RWPE2 (cell line): Measurements from ENCODE around the gene CACNA1B.

Experiments
- ATAC-seq: fragments of 200-7000 bp; cut with Tn5 transposase; 3 replicates; pipeline ENCODE4 v1.9.1; 2021; ENCODE audit warnings: low read depth
- DNase-seq: peaks from one replicate; pipeline ENCODE4 v3.0.0-alpha.2; 2020; ENCODE audit warnings: low spot score
- H3K27ac ChIP-seq: fragments of 450-650 bp; 2 replicates; pipeline ENCODE4 v1.5.1; 2017; ENCODE audit warnings: mild to moderate bottlenecking; ENCODE audit not compliant: poor library complexity, severe bottlenecking
- H3K27me3 ChIP-seq: fragments of 250-450 bp; sonication (Bioruptor Pico); 2 replicates; pipeline ENCODE4 v1.5.1; 2021; ENCODE audit warnings: mild to moderate bottlenecking, moderate library complexity; ENCODE audit not compliant: insufficient read depth, poor library complexity, severe bottlenecking
- H3K36me3 ChIP-seq: fragments of 250-450 bp; sonication (Bioruptor Pico); 2 replicates; pipeline ENCODE4 v1.5.1; 2020; ENCODE audit warnings: low read depth, mild to moderate bottlenecking, moderate library complexity
- H3K4me1 ChIP-seq: fragments of 250-450 bp; sonication (Bioruptor Pico); 2 replicates; pipeline ENCODE4 v1.5.1; 2021; ENCODE audit warnings: mild to moderate bottlenecking, moderate library complexity; ENCODE audit not compliant: insufficient read depth, poor library complexity, severe bottlenecking
- H3K4me3 ChIP-seq: fragments of 250-450 bp; sonication (Bioruptor Pico); 2 replicates; pipeline ENCODE4 v1.5.1; 2021; ENCODE audit warnings: mild to moderate bottlenecking, moderate library complexity; ENCODE audit not compliant: severe bottlenecking
- H3K9me3 ChIP-seq: fragments of 250-450 bp; sonication (Bioruptor Pico); 2 replicates; pipeline ENCODE4 v1.5.1; 2021; ENCODE audit warnings: mild to moderate bottlenecking, moderate library complexity; ENCODE audit not compliant: severe bottlenecking
- CTCF ChIP-seq: fragments of 450-650 bp; IDR thresholded peaks from one replicate; pipeline ENCODE4 v1.5.1; 2017; ENCODE audit warnings: mild to moderate bottlenecking, moderate library complexity; ENCODE audit not compliant: poor library complexity, severe bottlenecking

The CACNA1B gene

DNA sequence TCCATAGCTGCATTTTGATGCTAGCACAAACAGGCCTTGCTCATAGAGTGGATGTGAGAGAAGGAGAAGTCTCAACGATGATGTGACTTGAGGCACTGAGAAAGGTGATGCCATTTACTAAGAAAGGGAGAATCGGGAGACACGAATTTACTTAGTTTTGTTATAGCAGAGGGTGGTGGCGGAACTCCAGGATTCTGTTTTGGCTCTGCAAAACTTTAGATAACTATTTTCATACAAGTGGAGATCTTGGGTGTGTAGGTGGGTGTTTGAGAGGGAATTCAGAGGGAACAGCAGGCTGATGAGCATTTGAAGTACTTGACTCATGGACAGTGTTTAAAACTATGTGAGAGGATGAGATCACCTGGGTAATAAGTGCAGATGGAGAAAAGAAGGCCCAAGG, 43.2 kb downstream of the CACNA1B start:
- Histone ChIP-seq H3K36me3 (no peaks in the 10 kb centered on the region), H3K9me3 (no peaks in the 10 kb centered on the region), H3K27me3 (peaks cover 4% of the 10 kb centered on the region), H3K4me1 (no peaks in the 10 kb centered on the region), H3K27ac (no peak overlapping the region), H3K4me3 (no peak overlapping the region)
- TF ChIP-seq CTCF: no peak
- ATAC-seq: no peak
- no peak for DNase-seq

GRCh38 chr9:137924169-137924568, 46.6 kb downstream of the CACNA1B start:
- ATAC-seq (no peak), DNase-seq (no peak)
- H3K4me1 ChIP-seq: no peaks in the 10 kb centered on the region
- H3K36me3 ChIP-seq: no peaks in the 10 kb centered on the region
- no peaks in the 10 kb centered on the region for H3K9me3 ChIP-seq
- TF ChIP-seq CTCF: no peak
- peaks cover 8% of the 10 kb centered on the region for H3K27me3 ChIP-seq
- H3K4me3 ChIP-seq: no peak overlapping the region
- no peak overlapping the region for H3K27ac ChIP-seq

DNA sequence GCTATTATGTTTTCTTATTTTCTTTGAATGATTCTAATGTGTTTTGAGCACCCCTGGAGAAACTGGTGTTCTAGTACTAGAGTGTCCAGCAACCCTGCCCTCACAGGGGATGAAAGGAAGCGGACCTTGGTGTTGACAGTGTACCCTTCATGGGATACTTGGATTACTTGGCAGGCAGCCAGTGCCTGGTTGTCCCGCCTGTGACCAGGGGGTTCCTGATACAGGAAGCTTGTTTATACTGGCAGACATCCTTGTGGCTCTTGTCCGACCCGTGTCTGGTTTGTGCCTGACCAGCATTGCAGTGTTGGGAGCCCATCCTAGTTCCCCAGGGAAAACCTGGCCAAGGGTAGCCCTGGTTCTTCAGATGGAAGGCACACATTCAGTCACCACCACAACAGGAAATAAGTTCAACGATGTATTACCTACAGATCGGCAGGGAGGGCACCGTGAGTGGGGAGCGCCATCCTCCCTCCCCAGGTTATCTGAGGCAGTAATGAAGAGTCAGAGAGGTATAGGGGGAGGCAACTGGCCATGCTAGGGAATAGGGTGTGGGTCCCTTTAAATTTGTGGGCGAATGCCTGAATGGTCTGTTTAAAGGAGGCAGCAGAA, 47.3 kb downstream of the CACNA1B start:
- peaks cover 8% of the 10 kb centered on the region for H3K27me3 ChIP-seq

DNA sequence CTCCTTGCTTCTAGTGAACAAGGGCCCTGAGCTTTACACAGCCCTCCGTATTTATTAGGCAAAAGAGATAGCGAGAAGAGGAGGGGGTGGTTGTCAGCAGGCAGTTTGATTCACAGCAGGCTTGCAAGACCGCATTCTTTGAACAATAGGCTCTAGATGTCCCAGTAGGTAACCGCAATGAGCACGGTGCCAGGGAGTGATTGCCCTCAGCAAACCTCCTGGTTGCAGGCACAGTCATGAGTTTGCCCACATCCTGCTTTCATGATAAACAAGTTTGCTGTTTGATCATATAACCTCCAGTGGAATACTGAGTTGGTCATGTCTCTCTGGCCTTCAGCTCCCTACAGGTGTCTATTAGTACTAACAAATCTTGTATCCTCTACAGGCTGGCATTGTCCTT, 66.1 kb downstream of the CACNA1B start:
- H3K4me1 ChIP-seq: no peaks in the 10 kb centered on the region
- DNase-seq (no peak), ATAC-seq (no peak)
- H3K27ac ChIP-seq: no peak overlapping the region
- H3K36me3 ChIP-seq: no peaks in the 10 kb centered on the region
- H3K4me3 ChIP-seq: no peak overlapping the region
- H3K9me3 ChIP-seq: peaks cover 22% of the 10 kb centered on the region
- TF ChIP-seq CTCF: no peak
- H3K27me3 ChIP-seq: no peaks in the 10 kb centered on the region

More for the DNA sequence above, 47.3 kb downstream of the CACNA1B start:
- Histone ChIP-seq H3K4me1 (no peaks in the 10 kb centered on the region), H3K36me3 (no peaks in the 10 kb centered on the region), H3K9me3 (no peaks in the 10 kb centered on the region), H3K27ac (no peak overlapping the region), H3K4me3 (no peak overlapping the region)
- ATAC-seq (no peak), DNase-seq (no peak)
- no peak for TF ChIP-seq CTCF

GRCh38 chr9:137945581-137945980, 68.0 kb downstream of the CACNA1B start:
- no peak for TF ChIP-seq CTCF
- H3K4me1 ChIP-seq: no peaks in the 10 kb centered on the region
- peaks cover 22% of the 10 kb centered on the region for H3K9me3 ChIP-seq
- ATAC-seq: no peak
- no peaks in the 10 kb centered on the region for H3K36me3 ChIP-seq
- DNase-seq: no peak
- no peak overlapping the region for H3K4me3 ChIP-seq
- H3K27me3 ChIP-seq: no peaks in the 10 kb centered on the region
- no peak overlapping the region for H3K27ac ChIP-seq
